ENCODE measurements around the gene RGS3. TPM values are rescaled to one million over a fixed set of nuclear protein-coding genes. Genes with fewer than 3 reads are reported as not detected.

Gene RGS3
- total RNA-seq, 4 donors from 2014 or later, result 76.0 to 169 (median 105) TPM

DNA sequence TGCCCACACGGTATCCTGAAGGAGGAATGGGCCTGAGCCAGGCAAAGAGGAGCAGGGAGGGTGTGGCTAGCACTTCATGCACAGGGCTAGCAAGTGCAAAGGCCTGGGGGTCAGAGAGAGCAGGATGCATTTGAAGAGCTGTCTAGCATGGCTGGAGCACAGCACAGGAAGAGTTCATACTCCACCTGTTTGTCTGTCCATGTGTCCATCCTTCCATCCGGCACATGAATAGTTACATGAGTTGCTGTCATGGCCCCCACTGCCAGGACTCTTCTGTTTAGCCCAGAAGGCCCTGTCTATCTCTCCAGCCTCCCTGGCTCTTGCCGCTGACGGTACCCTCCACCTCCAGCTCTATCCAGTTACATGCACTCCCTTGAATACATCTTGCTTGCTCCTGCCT, 17.1 kb downstream of the RGS3 start:
- ATAC-seq (ENCODE audit: low FRiP score) (no peak), DNase-seq (ENCODE audit: low spot score) (no peak)
- TF ChIP-seq, protein P1, sequence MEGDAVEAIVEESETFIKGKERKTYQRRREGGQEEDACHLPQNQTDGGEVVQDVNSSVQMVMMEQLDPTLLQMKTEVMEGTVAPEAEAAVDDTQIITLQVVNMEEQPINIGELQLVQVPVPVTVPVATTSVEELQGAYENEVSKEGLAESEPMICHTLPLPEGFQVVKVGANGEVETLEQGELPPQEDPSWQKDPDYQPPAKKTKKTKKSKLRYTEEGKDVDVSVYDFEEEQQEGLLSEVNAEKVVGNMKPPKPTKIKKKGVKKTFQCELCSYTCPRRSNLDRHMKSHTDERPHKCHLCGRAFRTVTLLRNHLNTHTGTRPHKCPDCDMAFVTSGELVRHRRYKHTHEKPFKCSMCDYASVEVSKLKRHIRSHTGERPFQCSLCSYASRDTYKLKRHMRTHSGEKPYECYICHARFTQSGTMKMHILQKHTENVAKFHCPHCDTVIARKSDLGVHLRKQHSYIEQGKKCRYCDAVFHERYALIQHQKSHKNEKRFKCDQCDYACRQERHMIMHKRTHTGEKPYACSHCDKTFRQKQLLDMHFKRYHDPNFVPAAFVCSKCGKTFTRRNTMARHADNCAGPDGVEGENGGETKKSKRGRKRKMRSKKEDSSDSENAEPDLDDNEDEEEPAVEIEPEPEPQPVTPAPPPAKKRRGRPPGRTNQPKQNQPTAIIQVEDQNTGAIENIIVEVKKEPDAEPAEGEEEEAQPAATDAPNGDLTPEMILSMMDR (IDR thresholded peaks at IDR 0.05), result no peak

DNA sequence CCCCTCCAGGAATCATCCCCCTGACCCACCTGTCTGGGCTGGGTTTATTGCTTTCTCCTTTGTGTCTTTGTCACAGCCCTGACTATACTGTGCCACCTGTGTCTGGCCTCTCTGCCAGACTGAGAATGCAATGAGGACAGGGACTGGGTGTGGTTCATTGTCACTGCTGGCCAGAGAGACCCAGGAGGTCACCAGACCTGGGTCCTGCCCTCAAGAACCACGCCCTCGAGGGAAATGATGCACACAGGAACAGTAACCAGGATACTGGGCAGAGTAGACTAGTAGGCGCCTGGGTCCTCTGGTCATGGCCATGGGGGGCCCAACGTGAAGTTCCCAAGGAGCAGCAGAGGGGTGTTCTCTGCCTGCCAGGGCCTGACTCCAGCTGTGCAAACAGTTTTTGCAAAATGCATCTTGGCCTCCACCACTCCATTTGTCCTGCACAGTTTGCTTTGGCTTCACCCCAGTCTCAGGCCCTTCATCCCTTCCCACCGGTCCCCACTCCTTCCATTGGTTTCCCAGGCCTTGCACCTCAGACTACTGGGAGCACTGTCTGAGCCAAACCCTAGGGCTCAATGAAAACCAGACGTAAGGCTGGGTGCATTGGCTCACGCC, 17.8 kb downstream of the RGS3 start:
- ATAC-seq (ENCODE audit: low FRiP score), result no peak
- TF ChIP-seq, protein P1 (IDR thresholded peaks at IDR 0.05), result no peak
- no peak for DNase-seq (ENCODE audit: low spot score)

DNA sequence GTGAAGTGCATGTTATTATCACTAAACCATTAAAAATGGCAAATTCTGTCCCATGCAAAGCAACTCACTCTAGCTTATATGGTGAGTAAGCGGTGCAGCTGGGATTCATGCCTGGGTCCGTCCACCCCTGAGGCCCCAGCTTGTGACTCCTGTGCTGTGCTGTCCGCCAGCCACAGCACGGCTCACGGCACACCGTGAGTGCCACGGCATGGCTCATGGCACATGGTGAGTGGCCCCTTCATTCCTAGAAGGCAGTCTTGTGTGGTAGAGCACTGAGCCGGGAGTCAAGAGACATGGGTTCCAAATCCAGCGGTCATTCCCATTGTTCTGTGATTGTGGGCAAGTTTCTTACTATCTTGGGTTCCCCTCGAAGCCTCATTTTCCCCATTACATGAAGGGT, 18.8 kb downstream of the RGS3 start:
- no peak for DNase-seq (ENCODE audit: low spot score)
- ATAC-seq (ENCODE audit: low FRiP score), result no peak
- TF ChIP-seq, protein P1 (IDR thresholded peaks at IDR 0.05), result no peak

DNA sequence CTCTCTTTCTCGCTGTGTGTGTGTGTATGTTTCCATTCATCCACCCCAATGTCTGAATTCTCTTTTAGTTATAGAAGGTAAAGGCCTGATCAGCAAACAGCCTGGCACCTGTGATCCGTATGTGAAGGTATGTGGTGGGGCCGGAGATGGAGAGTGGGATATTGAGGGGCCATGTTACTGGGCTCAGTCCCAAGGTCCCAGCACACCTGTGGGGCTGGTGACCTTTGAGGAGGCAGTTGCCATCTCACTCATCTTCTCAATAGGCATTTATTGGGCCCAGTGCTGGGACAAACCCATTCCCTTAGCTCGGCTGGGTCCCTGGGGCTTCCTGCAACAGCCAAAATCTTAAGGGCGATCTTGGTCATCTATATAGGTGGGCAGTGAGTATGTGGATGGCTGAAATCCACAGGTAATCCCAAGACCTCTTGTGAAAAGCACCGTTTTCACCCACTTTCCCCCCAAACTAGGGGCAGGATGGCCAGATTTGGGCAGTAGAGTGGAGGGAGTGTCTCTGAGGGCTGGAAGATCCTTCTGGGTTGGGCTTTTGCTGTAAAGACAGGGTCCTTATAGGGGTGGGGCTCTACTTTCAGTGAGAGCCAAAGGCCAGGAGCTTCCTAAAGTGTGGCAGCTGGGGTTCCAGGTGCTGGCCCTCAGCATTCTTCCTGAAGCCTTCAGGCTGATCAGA, 19.6 kb downstream of the RGS3 start:
- TF ChIP-seq, protein P1 (IDR thresholded peaks at IDR 0.05), result no peak
- DNase-seq (ENCODE audit: low spot score) (no peak), ATAC-seq (ENCODE audit: low FRiP score) (no peak)

DNA sequence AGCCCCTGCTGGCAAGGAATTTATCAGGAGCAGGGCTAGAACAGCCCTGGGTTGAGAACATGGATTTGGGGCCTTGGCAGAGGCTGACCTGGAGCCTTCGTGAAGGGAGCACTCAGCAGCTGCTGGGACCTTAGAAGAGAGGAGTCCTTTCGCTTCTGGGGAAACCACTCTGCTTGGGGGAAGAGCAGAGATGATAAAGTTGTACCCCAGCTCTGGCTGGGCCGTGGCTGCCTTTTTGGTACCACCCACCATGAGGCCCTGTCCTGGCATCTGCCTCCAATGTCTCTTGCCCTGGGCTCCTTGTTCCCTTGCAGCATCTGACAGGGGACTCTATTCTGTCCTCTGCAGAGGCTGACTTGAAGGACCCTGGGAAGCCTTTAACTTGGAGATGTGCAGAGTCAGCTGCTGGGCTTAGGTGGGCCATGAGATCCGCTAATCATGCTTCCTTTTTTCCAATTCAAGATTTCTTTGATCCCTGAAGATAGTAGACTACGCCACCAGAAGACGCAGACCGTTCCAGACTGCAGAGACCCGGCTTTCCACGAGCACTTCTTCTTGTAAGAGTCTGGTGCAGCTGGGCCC, 20.2 kb downstream of the RGS3 start:
- ATAC-seq (ENCODE audit: low FRiP score) (no peak), DNase-seq (ENCODE audit: low spot score) (no peak)
- TF ChIP-seq, protein P1 (IDR thresholded peaks at IDR 0.05), result no peak

DNA sequence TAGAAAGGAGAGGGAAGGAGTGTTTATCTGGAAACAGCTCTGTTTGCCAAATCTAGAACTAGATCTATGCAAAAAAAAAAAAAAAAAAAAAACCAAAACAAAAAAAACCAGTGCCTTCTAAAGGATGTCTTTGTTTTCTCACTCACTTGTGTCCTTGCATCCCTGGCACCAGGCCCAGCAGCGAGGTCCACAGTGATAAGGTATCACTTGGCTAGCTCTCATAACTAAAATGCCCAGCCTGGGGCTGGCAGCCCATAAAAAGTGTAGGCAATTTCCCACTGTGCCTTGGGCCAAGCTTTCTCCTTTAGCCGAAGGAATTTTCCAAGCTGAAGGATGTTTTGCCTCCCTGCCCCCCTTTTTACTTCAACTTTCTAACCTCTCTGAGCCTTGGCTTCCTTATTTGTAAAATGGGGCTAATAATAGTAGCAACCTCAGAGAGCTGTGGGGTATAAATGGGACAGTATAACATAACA, 20.8 kb downstream of the RGS3 start:
- no peak for ATAC-seq (ENCODE audit: low FRiP score)
- TF ChIP-seq, protein P1 (IDR thresholded peaks at IDR 0.05), result no peak
- DNase-seq (ENCODE audit: low spot score), result no peak

DNA sequence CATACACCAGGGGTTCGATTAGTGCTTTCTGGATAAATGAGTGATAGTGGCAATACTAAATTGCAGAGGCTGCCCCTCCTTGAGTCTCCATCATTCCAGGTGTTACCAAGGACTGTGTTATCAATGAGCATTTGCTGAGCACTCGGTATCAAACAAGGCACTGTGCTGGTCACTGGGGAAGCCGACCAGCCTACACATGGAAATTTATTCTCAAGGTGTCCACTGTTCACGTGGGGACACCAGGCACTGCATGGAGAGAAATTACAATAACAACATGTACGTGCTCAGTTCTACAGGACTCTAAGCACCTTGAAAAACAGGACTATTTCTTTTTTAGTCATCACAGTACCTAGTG, 22.2 kb downstream of the RGS3 start:
- DNase-seq (ENCODE audit: low spot score) (no peak), ATAC-seq (ENCODE audit: low FRiP score) (no peak)
- TF ChIP-seq, protein P1 (IDR thresholded peaks at IDR 0.05), result no peak

Data from omental fat pad (tissue), 4 donors.